Spleen (tissue), 11 donors: Measurements from ENCODE around the gene USP21. TPM values are rescaled to one million over a fixed set of nuclear protein-coding genes. Genes with fewer than 3 reads are reported as not detected.

ENCODE experiments used
- DNase-seq: peaks from one replicate; pipeline ENCODE4 v3.0.0-alpha.2; 2020
- H3K27ac ChIP-seq, 8 donors: fragments of 200-600 bp; sonication (generic) in 7 of 8; 1 replicate in 4 of 8; 2 replicates in 4 of 8; pipeline versions ENCODE4 v1.5.0 to v1.8.0; 2016 to 2021; ENCODE audit warnings: inconsistent platforms in 4 of 8, mild to moderate bottlenecking in 4 of 8, moderate library complexity in 1 of 8
- H3K27me3 ChIP-seq, 7 donors: fragments of 200-600 bp; sonication (generic) in 6 of 7; replicated peaks in 1 of 7; 1 replicate in 4 of 7; 2 replicates in 3 of 7; pipeline versions ENCODE4 v1.5.0 to v1.8.0; 2016 to 2021; ENCODE audit warnings: inconsistent platforms in 3 of 7, mild to moderate bottlenecking in 1 of 7
- H3K36me3 ChIP-seq, 6 donors: fragments of 200-600 bp; sonication (generic) in 5 of 6; 1 replicate in 4 of 6; 2 replicates in 2 of 6; pipeline versions ENCODE4 v1.5.0 to v1.8.0; 2016 to 2021; ENCODE audit warnings: inconsistent platforms in 2 of 6
- H3K4me1 ChIP-seq, 6 donors: fragments of 200-600 bp; sonication (generic) in 5 of 6; 1 replicate in 3 of 6; 2 replicates in 3 of 6; pipeline versions ENCODE4 v1.5.0 to v1.8.0; 2016 to 2021; ENCODE audit warnings: inconsistent platforms in 3 of 6
- H3K4me3 ChIP-seq, 8 donors: fragments of 200-600 bp; sonication (generic) in 7 of 8; 1 replicate in 4 of 8; 2 replicates in 4 of 8; pipeline versions ENCODE4 v1.5.0 to v1.8.0; 2016 to 2021; ENCODE audit warnings: inconsistent platforms in 4 of 8, mild to moderate bottlenecking in 4 of 8, moderate library complexity in 2 of 8
- H3K9me3 ChIP-seq, 8 donors: fragments of 200-600 bp; sonication (generic) in 7 of 8; 1 replicate in 4 of 8; 2 replicates in 4 of 8; pipeline versions ENCODE4 v1.5.0 to v1.8.0; 2016 to 2021; ENCODE audit warnings: inconsistent platforms in 4 of 8
- POLR2A ChIP-seq, 3 donors: fragments of 450-650 bp; IDR thresholded peaks; one replicate each; pipeline ENCODE4 v1.5.1; 2017; ENCODE audit warnings: antibody characterized with exemption in 3 of 3, mild to moderate bottlenecking in 1 of 3
- POLR2AphosphoS5 ChIP-seq, 3 donors: sonication (generic); formaldehyde crosslinking; IDR thresholded peaks; one replicate each; pipeline ENCODE4 v1.5.1; 2017; ENCODE audit warnings: antibody characterized with exemption in 3 of 3
- WGBS, 5 donors: extraction: QIAGEN DNeasy Blood & Tissue Kit in 3 of 5; methylation state at CpG; one replicate each; pipeline versions ENCODE4 v1.1.5 to v1.1.7; 2013 to 2018; 5-methylcytosine and 5-hydroxymethylcytosine counted together
- intact Hi-C: fragments of 100-400 bp; cut with DNase I; formaldehyde crosslinking; loops from one replicate; pipeline ENCODE4 v1.15.0; 2023; ENCODE audit warnings: low total_unique reads
- polyA plus RNA-seq, 3 donors: library from polyadenylated mRNA; stranded (reverse); fragments of 200-250 nt; gene quantifications; one replicate each; pipeline ENCODE4 v1.2.1, GENCODE V29; 2013
- total RNA-seq, 7 donors: library from RNA; depleted of rRNA in 3 of 7; stranded (reverse); fragments of >200 nt in 3 of 7; fragmentation: NEBNext Ultra II Directional in 4 of 7; extraction: Animal tissue kit (Norgen Biotek cat#: 25700) in 4 of 7; gene quantifications; one replicate each; pipeline versions ENCODE4 v1.1.0 to v1.2.1, GENCODE V29; 2016 to 2021
- TF ChIP-seq, protein P1 (sequence below), 11 experiments: fragments of 200-600 bp in 7 of 11; fragments of 450-650 bp in 4 of 11; sonication (generic) in 4 of 11; IDR thresholded peaks in 8 of 11; conservative IDR thresholded peaks in 3 of 11; 1 replicate in 7 of 11; 2 replicates in 4 of 11; pipeline versions ENCODE4 v1.4.0 to v1.8.0; 2016 to 2021; ENCODE audit warnings: antibody characterized with exemption in 11 of 11, inconsistent platforms in 4 of 11, mild to moderate bottlenecking in 1 of 11
- donor health status: healthy with polysubstance abuse.
- donor health status: DM: no; HTN: no; CAD: no; lungs with moderate emphysema.
- donor health status: DM: no; HTN: no; CAD: no.
- donor health status: Bipolar disorder and iron deficiency.
- donor health status: healthy.
- donor health status: DM: no; HTN: no; CAD: no.
- donor health status: DM: yes; HTN: yes; CAD: no.

The USP21 gene
- total and polyA plus RNA-seq, 10 donors, result 17.9 to 33.0 (median 27.0) TPM

DNA sequence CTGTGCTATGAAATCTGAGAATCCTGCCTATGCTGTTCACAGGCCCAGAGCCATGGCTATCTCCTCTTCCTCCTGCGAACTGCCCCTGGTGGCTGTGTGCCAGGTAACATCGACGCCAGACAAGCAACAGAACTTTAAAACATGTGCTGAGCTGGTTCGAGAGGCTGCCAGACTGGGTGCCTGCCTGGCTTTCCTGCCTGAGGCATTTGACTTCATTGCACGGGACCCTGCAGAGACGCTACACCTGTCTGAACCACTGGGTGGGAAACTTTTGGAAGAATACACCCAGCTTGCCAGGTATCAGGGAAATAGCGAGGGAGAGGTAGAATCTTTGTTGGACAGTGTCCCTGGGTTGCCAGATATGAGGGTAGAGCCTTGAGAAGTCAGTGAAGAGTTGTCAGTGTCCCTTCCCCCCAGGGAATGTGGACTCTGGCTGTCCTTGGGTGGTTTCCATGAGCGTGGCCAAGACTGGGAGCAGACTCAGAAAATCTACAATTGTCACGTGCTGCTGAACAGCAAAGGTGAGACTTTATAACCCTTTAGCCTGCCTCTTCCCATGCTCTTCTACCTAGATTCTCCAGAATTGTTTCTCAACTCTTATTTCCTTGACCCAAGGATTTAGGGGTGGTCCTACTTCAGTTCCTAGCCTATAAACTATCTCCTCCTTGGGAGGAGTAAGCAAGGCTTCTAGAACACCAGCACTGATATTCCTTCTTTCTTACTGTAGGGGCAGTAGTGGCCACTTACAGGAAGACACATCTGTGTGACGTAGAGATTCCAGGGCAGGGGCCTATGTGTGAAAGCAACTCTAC is 40.0 kb upstream of the USP21 start:
- Histone ChIP-seq H3K4me3 (peak overlapping the region in 4 of 8 donors; percentile 86 to 99 (median 97)), H3K36me3 (peaks cover 0 to 64% (median 42%) of the 10 kb centered on the region in 6 donors), H3K4me1 (peaks cover 36 to 94% (median 75%) of the 10 kb centered on the region in 6 donors), H3K9me3 (no peaks in the 10 kb centered on the region), H3K27me3 (no peaks in the 10 kb centered on the region), H3K27ac (peak overlapping the region; percentile 42 to 98 (median 94))
- intact Hi-C loops, result no loop called here
- TF ChIP-seq, protein P1, sequence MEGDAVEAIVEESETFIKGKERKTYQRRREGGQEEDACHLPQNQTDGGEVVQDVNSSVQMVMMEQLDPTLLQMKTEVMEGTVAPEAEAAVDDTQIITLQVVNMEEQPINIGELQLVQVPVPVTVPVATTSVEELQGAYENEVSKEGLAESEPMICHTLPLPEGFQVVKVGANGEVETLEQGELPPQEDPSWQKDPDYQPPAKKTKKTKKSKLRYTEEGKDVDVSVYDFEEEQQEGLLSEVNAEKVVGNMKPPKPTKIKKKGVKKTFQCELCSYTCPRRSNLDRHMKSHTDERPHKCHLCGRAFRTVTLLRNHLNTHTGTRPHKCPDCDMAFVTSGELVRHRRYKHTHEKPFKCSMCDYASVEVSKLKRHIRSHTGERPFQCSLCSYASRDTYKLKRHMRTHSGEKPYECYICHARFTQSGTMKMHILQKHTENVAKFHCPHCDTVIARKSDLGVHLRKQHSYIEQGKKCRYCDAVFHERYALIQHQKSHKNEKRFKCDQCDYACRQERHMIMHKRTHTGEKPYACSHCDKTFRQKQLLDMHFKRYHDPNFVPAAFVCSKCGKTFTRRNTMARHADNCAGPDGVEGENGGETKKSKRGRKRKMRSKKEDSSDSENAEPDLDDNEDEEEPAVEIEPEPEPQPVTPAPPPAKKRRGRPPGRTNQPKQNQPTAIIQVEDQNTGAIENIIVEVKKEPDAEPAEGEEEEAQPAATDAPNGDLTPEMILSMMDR (IDR thresholded peaks at IDR 0.05 in 8 of 11, conservative IDR thresholded peaks at IDR 0.05 in 3 of 11), result peak in 8 of 11 experiments; percentile 5 to 47 (median 40)
- TF ChIP-seq POLR2A (IDR thresholded peaks at IDR 0.05), result no peak
- peak in 2 of 3 donors; percentile 43 to 52 for TF ChIP-seq POLR2AphosphoS5 (IDR thresholded peaks at IDR 0.05)
- 52 to 65% (median 56%) methylated on average over 9 to 10 of the region's 10 CpGs for WGBS, 5 donors
- no peak for DNase-seq

DNA sequence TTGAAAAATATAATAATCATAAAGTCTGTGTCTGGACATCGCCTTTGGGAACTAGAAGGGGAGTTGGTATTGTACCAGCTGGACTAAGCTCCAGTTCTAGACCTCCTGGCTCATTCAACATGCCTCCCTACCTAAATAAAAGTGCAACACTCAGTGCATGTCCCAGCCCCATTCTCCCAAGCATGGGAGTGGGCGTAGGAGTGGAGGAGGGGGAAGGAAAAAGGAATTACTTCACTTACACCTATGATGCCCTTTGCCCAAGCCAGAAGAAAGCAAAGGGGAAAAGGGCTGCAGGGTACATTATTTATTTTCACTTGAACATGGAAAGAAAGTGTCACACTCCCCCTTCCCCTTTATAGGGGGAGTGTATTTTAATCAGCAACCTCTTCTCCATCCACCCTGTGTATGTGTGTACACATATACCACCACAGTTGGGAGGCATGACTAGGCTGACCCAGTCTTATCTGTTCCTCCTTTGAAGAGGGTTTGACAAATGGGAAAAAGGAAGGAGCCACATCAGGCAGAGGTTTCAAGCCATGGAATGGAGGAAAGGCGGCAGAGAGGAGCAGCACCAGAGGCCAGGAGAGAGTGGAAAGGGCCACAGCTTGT is 38.2 kb upstream of the USP21 start:
- Histone ChIP-seq H3K4me3 (no peak overlapping the region), H3K4me1 (peaks cover 25 to 93% (median 58%) of the 10 kb centered on the region in 6 donors), H3K9me3 (no peaks in the 10 kb centered on the region), H3K36me3 (peaks cover 0 to 70% (median 59%) of the 10 kb centered on the region in 6 donors), H3K27ac (peak overlapping the region in 4 of 8 donors; percentile 43 to 98 (median 96)), H3K27me3 (no peaks in the 10 kb centered on the region)
- DNase-seq, result no peak
- WGBS, 5 donors, result 76 to 95% (median 89%) methylated on average over 3 of the region's 3 CpGs
- intact Hi-C loops, result no loop called here
- peak in 1 of 3 donors; percentile 10 for TF ChIP-seq POLR2AphosphoS5 (IDR thresholded peaks at IDR 0.05)
- TF ChIP-seq, protein P1 (IDR thresholded peaks at IDR 0.05 in 8 of 11, conservative IDR thresholded peaks at IDR 0.05 in 3 of 11), result no peak

DNA sequence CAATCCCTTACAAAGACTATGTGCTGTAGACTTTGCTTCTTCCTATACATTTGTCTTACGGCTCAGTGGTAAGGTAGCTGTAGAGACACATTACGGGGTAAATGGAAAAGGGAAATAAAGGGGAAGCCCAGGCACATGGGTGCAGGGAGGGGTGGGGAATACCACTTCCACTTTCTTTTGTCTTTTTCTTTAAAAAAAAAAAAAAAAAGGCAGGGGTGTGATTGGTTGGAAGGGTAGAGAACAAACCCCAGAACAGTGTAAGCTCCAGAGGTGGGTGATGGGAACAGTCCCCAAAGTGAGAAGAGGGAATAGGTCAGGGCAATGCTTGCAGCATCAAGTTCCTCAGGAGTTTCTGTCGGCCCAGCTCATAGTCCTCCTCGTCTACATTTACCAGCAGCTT is 37.5 kb upstream of the USP21 start:
- H3K4me3 ChIP-seq, result no peak overlapping the region
- H3K27me3 ChIP-seq, result no peaks in the 10 kb centered on the region
- intact Hi-C loops, result no loop called here
- H3K9me3 ChIP-seq, result no peaks in the 10 kb centered on the region
- peaks cover 18 to 93% (median 54%) of the 10 kb centered on the region in 6 donors for H3K4me1 ChIP-seq
- peaks cover 0 to 77% (median 63%) of the 10 kb centered on the region in 6 donors for H3K36me3 ChIP-seq
- WGBS, 5 donors, result 40 to 57% (median 47%) methylated on average over 4 of the region's 4 CpGs
- peak overlapping the region in 5 of 8 donors; percentile 29 to 98 (median 43) for H3K27ac ChIP-seq
- TF ChIP-seq POLR2AphosphoS5 (IDR thresholded peaks at IDR 0.05) (no peak), POLR2A (IDR thresholded peaks at IDR 0.05) (no peak)
- TF ChIP-seq, protein P1 (IDR thresholded peaks at IDR 0.05 in 8 of 11, conservative IDR thresholded peaks at IDR 0.05 in 3 of 11), result no peak
- DNase-seq, result no peak

DNA sequence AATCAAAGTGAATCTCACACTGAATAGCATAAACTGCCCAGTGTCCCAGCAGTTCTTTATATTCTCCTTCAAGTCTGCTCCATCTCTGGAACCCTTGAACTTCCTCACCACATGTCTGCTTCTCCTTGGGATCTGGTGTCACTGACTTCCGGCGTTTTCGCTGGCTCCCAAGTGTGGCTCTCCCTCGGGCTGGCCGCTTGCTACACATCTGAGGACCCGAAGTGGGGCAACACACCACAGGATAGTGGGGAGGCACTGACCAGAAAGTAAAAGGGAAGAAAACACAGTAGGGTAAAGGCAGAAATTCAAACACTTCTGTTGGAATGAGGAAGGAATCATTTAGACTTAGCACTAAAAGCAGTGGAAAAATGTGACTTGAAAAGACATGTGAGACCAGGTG is 36.3 kb upstream of the USP21 start:
- Histone ChIP-seq H3K36me3 (peaks cover 1 to 88% (median 69%) of the 10 kb centered on the region in 6 donors), H3K27ac (peak overlapping the region in 1 of 8 donors; percentile 98), H3K9me3 (no peaks in the 10 kb centered on the region), H3K4me1 (peaks cover 15 to 96% (median 58%) of the 10 kb centered on the region in 6 donors), H3K4me3 (no peak overlapping the region), H3K27me3 (no peaks in the 10 kb centered on the region)
- TF ChIP-seq, protein P1 (IDR thresholded peaks at IDR 0.05 in 8 of 11, conservative IDR thresholded peaks at IDR 0.05 in 3 of 11), result no peak
- TF ChIP-seq POLR2AphosphoS5 (IDR thresholded peaks at IDR 0.05) (no peak), POLR2A (IDR thresholded peaks at IDR 0.05) (no peak)
- 79 to 91% (median 86%) methylated on average over 6 of the region's 6 CpGs for WGBS, 5 donors
- DNase-seq, result no peak
- intact Hi-C loops, result no loop called here
